Heart right ventricle (tissue), 16 donors: ENCODE results near the gene ALAS2. TPM values are rescaled to one million over a fixed set of nuclear protein-coding genes. Genes with fewer than 3 reads are reported as not detected.
"Not testable (repeated sequence)": the region's sequence is repeated elsewhere in the genome, so short reads cannot be mapped to it uniquely, and the experiment has no call there.

Experiments
- ATAC-seq, 8 donors: fragments of 200-7000 bp; cut with Tn5 transposase; one replicate each; pipeline ENCODE4 v1.9.1; 2020; ENCODE audit warnings: mild to moderate bottlenecking in 8 of 8, moderate library complexity in 8 of 8, moderate number of reproducible peaks in 1 of 8
- DNase-seq, 2 donors: peaks; one replicate each; pipeline ENCODE4 v3.0.0-alpha.2; 2020
- H3K27ac ChIP-seq, 10 donors: fragments of 200-600 bp; sonication (generic) in 2 of 10; one replicate each; pipeline versions ENCODE4 v1.5.0 to v1.8.0; 2020 to 2022; ENCODE audit warnings: mild to moderate bottlenecking in 3 of 10
- H3K27me3 ChIP-seq, 7 donors: fragments of 200-600 bp; one replicate each; pipeline ENCODE4 v1.8.0; 2021 to 2022; ENCODE audit warnings: mild to moderate bottlenecking in 2 of 7
- H3K36me3 ChIP-seq, 9 donors: fragments of 200-600 bp; sonication (generic) in 1 of 9; one replicate each; pipeline versions ENCODE4 v1.5.0 to v1.8.0; 2020 to 2022; ENCODE audit warnings: mild to moderate bottlenecking in 2 of 9
- H3K4me1 ChIP-seq, 9 donors: fragments of 200-600 bp; sonication (generic) in 1 of 9; one replicate each; pipeline versions ENCODE4 v1.5.0 to v1.8.0; 2020 to 2022; ENCODE audit warnings: mild to moderate bottlenecking in 4 of 9
- H3K4me3 ChIP-seq, 10 donors: fragments of 200-600 bp; sonication (generic) in 2 of 10; one replicate each; pipeline versions ENCODE4 v1.5.0 to v1.8.0; 2020 to 2022; ENCODE audit warnings: mild to moderate bottlenecking in 7 of 10, moderate library complexity in 2 of 10
- H3K9me3 ChIP-seq, 11 donors: fragments of 200-600 bp in 10 of 11; sonication (generic) in 2 of 11; one replicate each; pipeline versions ENCODE4 v1.5.0 to v1.8.0; 2013 to 2022; ENCODE audit warnings: mild to moderate bottlenecking in 2 of 11, control low read depth in 1 of 11, moderate library complexity in 1 of 11
- CTCF ChIP-seq, 9 donors: fragments of 200-600 bp; sonication (generic) in 2 of 9; IDR thresholded peaks; one replicate each; pipeline versions ENCODE4 v1.5.0 to v1.8.0; 2021 to 2022; ENCODE audit warnings: antibody characterized with exemption in 9 of 9, mild to moderate bottlenecking in 5 of 9, moderate library complexity in 1 of 9
- WGBS, 2 donors: extraction: QIAGEN DNeasy Blood & Tissue Kit; methylation state at CpG; one replicate each; pipeline ENCODE4 v1.1.7; 2013; ENCODE audit warnings: inconsistent platforms in 1 of 2; 5-methylcytosine and 5-hydroxymethylcytosine counted together
- intact Hi-C, 10 donors: fragments of 100-400 bp; cut with DNase I; formaldehyde crosslinking; loops; one replicate each; pipeline versions ENCODE4 v1.11.1 to v1.14.2; 2022
- polyA plus RNA-seq, 2 donors: library from polyadenylated mRNA; stranded (reverse); fragments of 200-250 nt; gene quantifications; one replicate each; pipeline ENCODE4 v1.2.3, GENCODE V29; 2013
- total RNA-seq, 10 donors: library from RNA; stranded (reverse); fragmentation: NEBNext Ultra II Directional in 3 of 10; extraction: Animal tissue kit (Norgen Biotek cat#: 25700) in 3 of 10; gene quantifications; one replicate each; pipeline versions ENCODE4 v1.2.1 to v1.2.4, GENCODE V29; 2021 to 2023
- donor health status: Arrhythmogenic right ventricular cardiomyopathy.
- donor health status: ischemic (EF 13 %, LVEDD 7.1; RV severe dilation, severe dysfunction).
- donor health status: healthy with polysubstance abuse.
- donor health status: DM: no; HTN: yes; CAD: no.
- donor health status: DM: no; HTN: no; CAD: no.
- donor health status: ischemic (EF 25% LVEDD 6.9; RV normal size, moderate dysfunction).
- donor health status: ischemic (EF 25% LVEDD 5.7; RV mildly dilated, moderate dysfunction).
- donor health status: healthy.
- donor health status: DM: yes; HTN: yes; CAD: no.
- donor health status: Ischemic cardiomyopathy.
- donor health status: ischemic (EF 35%, LVEDD 5.7; RV mildly dilated, moderate dysfunction).
- donor health status: nonischemic (EF 11% LVEDD 7.7; RV severe dilation, severe dysfunction).
- donor health status: DM: yes; HTN: yes; CAD: no.
- donor health status: PGD.
- donor health status: ischemic (EF 29% LVEDD 5.4; RV normal size, mild dysfunction).
- donor health status: nonischemic (EF 23%, LVEDD 6.1; RV moderate dilation, normal function).

The ALAS2 gene
- total and polyA plus RNA-seq, 12 donors: 0.04 to 3.8 (median 1.4) TPM; not detected in 1

- Histone ChIP-seq H3K4me1 (peaks cover 0 to 5% (median 0%) of the 10 kb centered on the region in 9 donors), H3K4me3 (peak overlapping the region in 5 of 10 donors; percentile 21 to 33 (median 31)), H3K27ac (no peak overlapping the region), H3K36me3 (no peaks in the 10 kb centered on the region), H3K27me3 (peaks cover 0 to 52% (median 0%) of the 10 kb centered on the region in 7 donors), H3K9me3 (peaks cover 0 to 4% (median 0%) of the 10 kb centered on the region in 11 donors)
- intact Hi-C loops: loop anchor here in 9 of 10 donors (5.0 to 10.0 kb wide), 4 partner anchors 163 to 1740 kb away; no protein-coding TSS in a partner anchor
- 19 to 20% methylated on average over 5 of the region's 5 CpGs for WGBS, 2 donors
- DNase-seq: peak in 1 of 2 donors; percentile 7
- peak; percentile 50 to 80 (median 75) for TF ChIP-seq CTCF (IDR thresholded peaks at IDR 0.05)
- ATAC-seq: peak in 7 of 8 donors; percentile 51 to 79 (median 69)
Observed at GRCh38 chrX:55057675-55058249, 27.0 kb upstream of the ALAS2 start.

GRCh38 chrX:55056820-55057674, 26.3 kb upstream of the ALAS2 start:
- H3K27ac ChIP-seq: no peak overlapping the region
- 19 to 27% methylated on average over 7 of the region's 7 CpGs for WGBS, 2 donors
- H3K4me3 ChIP-seq: peak overlapping the region in 5 of 10 donors; percentile 21 to 33 (median 31)
- peaks cover 0 to 11% (median 0%) of the 10 kb centered on the region in 11 donors for H3K9me3 ChIP-seq
- ATAC-seq: no peak
- peaks cover 0 to 5% (median 0%) of the 10 kb centered on the region in 9 donors for H3K4me1 ChIP-seq
- H3K27me3 ChIP-seq: peaks cover 0 to 45% (median 0%) of the 10 kb centered on the region in 7 donors
- no peak for DNase-seq
- no peaks in the 10 kb centered on the region for H3K36me3 ChIP-seq
- intact Hi-C loops: loop anchor here in 9 of 10 donors (5.0 to 10.0 kb wide), 4 partner anchors 162 to 1740 kb away; no protein-coding TSS in a partner anchor
- TF ChIP-seq CTCF (IDR thresholded peaks at IDR 0.05): no peak

DNA sequence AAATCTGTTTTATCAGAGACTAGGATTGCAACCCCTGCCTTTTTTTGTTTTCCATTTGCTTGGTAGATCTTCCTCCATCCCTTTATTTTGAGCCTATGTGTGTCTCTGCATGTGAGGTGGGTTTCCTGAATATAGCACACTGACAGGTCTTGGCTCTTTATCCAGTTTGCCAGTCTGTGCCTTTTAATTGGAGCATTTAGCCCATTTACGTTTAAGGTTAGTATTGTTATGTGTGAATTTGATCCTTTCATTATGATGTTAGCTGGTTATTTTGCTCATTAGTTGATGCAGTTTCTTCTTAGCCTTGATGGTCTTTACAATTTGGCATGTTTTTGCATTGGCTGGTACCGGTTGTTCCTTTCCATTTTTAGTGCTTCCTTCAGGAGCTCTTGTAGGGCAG, 19.8 kb upstream of the ALAS2 start:
- intact Hi-C loops: loop anchor here in 1 of 10 donors (10.0 kb wide), 1 partner anchor 156 kb away; no protein-coding TSS in a partner anchor
- H3K36me3 ChIP-seq, H3K27ac ChIP-seq, H3K4me1 ChIP-seq, DNase-seq, H3K4me3 ChIP-seq, ATAC-seq, H3K27me3 ChIP-seq: not testable (repeated sequence)
- peaks cover 0 to 15% (median 0%) of the 10 kb centered on the region in 11 donors for H3K9me3 ChIP-seq
- WGBS, 2 donors: 83 to 93% methylated on average over 2 of the region's 2 CpGs

DNA sequence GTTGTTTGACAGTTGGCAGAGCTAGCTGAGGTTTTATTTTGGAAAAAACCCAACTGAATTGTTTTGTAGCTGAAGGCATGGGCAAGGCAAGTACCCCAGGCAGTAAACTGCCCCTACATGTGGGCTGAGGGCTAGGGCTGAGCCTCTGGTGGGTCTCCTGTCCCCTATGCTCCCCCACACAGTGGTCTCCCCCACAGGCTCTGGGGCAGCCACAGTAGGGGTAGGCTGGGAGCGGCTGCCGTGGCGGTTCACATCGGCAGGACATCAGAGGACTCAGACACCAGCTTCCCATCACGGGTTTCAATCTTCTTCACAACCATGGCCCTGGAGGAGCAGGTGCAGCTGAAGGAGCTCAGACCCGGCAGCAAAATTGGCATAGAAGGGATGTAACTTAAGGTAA, 10.7 kb upstream of the ALAS2 start:
- no peak overlapping the region for H3K27ac ChIP-seq
- H3K36me3 ChIP-seq: no peaks in the 10 kb centered on the region
- no peak overlapping the region for H3K4me3 ChIP-seq
- peaks cover 0 to 3% (median 0%) of the 10 kb centered on the region in 11 donors for H3K9me3 ChIP-seq
- ATAC-seq: no peak
- no peak for TF ChIP-seq CTCF (IDR thresholded peaks at IDR 0.05)
- H3K27me3 ChIP-seq: peaks cover 0 to 4% (median 0%) of the 10 kb centered on the region in 7 donors
- intact Hi-C loops: loop anchor here in 1 of 10 donors (10.0 kb wide), 1 partner anchor 347 kb away; no protein-coding TSS in a partner anchor
- no peak for DNase-seq
- H3K4me1 ChIP-seq: no peaks in the 10 kb centered on the region
- WGBS, 2 donors: 97 to 98% methylated on average over 6 of the region's 6 CpGs
